NCI-H2227 treated with DMSO at 0.1 percent for 48 hours (cell line): ENCODE results near the gene SLC4A7.
"Not testable (repeated sequence)": the region's sequence is repeated elsewhere in the genome, so short reads cannot be mapped to it uniquely, and the experiment has no call there.

Source experiments
- DNase-seq: peaks from one replicate; lab custom pipeline; 2025; lab: John Stamatoyannopoulos, UW

The SLC4A7 gene

DNA sequence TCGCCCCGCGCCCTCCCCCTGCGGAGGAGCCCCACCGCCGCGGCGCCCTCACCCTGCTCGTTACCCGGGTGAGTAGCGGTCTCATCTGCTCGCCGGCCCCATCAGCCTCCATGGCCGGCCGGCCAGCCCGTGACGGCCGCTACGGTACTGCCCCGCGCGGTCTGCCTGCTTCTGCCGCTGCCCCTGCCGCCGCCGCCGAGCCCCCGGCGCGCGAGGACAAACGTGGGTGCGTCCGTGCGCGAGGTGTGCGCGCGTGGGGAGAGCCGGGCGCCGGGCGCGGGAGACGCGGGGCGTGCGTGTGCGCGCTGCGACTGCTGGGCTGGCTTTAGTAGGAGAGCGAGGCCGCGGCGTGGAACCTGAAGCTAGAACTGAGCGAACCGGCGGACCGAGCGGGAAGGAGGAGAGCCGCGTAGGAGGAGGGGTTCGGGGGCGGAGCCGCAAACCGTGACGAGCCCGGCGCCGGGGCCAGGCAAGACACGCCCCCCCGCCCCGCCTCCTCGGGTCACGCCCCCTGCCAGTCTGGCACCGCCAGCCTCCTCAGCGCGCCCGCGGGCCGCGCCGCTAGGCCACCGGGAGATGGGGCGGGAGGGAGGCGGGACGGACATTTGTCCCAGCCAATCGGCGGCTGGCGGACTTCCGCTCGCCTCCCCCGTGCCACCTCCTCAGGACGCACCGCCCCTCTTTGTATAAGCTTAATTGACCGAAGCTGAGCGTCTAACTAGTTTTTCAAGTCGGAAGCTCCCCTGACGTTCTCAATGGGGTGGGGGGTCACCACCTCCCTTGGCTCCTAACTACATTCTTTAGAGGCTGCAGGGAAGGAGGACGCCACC lies at the start of gene SLC4A7:
SLC4A7 (minus strand) TSS at position 370 of the 830 bp plus-strand sequence; CDS start at position 112, 258 bp downstream.
- DNase-seq = peak; percentile 90

DNA sequence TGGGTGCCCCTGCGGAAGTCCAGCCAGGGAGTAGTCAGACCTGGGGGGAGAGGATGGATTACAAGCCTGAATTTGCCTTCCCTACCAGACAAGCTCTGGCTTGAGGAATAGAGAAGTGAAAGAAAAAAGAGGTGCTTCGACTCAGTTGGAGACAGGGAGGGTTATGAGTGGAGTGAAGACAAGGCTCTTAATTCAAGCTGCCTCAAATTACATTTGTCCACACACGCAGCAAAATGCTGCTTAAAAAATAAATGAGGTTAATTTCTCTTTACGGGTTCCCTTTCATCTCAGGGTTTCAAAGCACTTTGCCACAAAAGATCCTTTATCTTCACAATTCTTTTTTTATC lies 49.0 kb upstream of the SLC4A7 start:
- no peak for DNase-seq

DNA sequence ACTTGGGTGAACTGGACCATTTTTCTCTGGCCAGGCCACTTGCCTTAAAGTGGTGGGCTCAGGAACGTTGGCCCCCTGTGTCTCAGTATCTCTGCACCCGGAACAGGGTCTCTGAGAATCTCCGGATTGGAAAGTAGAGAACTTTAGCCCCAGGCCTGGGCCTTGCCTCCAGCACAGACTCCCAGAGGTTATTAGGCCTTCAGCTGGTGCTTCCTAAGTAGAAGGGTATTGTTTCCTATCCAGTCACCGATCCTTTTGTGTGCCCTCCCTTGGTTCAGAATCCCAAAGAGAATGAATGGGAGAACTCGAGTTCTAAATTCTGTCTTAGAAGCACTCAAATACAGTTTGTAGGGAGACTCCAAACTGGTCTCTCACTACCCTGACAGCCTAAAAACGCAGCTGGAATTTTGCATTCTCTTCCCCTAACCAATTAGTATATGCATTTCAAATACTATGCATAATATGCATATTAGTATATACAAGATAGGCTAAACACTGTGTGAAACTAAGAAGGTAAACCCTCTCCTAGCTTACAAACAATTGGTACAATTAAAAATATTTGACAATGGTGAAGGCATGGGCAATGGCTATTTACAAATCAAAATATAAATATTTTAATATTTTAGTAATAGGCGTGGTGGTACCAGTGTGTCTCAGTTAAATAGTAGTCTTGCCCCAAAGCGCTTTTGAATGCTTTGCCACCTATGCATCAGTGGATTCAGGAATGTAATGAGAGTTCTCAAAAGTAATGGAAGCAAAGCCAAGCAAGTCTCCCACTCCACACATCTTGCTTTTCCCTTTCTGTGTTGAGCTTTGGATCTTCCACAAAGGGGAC lies 48.5 kb upstream of the SLC4A7 start:
- DNase-seq = no peak

DNA sequence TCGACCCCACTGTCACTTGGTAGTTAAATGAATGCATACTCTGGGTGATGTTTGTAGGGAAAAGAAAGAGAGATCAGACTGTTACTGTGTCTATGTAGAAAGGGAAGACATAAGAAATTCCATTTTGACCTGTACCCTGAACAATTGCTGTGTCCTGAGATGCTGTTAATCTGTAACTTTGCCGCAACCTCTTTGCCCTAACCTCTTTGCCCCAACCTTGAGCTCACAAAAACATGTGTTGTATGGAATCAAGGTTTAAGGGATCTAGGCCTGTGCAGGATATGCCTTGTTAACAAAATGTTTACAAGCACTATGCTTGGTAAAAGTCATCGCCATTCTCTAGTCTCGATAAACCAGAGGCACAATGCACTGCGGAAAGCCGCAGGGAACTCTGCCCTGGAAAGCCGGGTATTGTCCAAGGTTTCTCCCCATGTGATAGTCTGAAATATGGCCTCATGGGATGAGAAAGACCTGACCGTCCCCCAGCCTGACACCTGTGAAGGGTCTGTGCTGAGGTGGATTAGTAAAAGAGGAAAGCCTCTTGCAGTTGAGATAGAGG lies 47.1 kb upstream of the SLC4A7 start:
- DNase-seq = not testable (repeated sequence)

DNA sequence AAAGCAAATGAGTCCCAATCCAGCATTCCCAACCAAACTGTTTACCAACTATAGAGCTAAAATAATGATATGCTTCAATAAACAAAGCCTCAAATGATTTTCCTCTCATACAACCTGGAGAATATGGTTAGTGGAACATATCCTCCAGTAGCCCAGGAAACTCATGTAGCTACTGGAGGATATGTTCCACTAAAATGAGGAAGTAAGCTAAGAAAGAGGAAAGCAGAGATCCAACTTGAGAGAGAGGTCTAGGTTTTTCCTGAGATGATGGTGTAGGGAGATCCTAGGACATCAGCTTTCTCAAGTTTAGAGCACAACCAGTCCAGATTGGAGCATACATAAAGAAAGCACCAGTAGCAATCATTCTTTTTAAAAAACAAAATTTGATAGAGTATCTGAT lies 44.6 kb upstream of the SLC4A7 start:
- no peak for DNase-seq

DNA sequence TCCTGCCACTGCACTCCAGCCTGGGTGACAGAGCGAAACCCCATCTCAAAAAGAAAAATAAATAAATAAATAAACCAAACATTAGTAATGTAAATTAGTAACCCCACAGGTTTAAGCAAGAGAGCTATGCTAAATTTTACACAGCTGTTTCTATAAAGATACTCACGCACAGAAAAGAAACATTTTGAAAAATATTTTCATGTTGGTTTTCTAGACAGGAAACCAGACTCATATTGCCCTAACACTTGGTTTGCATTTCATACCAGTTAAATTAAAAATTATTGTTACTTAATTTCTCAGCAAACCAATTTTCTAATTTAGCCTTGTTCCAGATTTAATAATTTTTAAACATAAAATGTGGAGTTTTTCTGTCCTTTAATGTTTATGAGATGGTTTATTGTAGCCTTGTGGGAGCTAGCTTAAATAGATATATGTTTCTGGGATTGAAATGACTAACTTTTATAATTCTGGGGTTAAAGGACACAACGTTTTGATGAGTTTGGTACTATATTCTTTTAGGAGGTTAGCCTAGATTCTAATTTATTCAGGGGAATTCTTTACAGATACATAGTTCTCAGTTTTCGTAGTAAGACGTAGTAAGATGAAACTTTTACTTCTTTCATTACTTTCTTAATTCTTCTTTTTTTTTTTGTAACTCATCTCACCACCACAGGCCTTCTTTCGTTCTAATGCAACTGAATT lies 42.6 kb upstream of the SLC4A7 start:
- DNase-seq = no peak

DNA sequence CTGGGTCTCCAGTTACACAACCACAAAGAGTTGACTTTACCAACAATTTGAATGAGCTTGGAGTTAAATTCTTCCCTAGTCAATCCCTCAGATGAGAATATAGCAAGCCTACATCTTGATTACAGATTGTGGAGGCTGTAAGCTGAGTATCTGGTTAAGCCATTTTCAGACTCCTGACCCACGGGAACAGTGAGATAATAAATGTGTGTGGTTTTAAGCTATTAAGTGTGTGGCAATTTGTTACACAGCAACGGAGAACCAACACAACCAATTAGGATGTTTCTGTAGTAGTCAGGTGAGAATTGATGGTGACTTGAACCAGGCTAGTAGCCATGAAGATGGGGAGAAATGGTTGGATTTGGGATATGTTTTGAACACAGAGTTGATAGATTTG lies 37.7 kb upstream of the SLC4A7 start:
- no peak for DNase-seq

DNA sequence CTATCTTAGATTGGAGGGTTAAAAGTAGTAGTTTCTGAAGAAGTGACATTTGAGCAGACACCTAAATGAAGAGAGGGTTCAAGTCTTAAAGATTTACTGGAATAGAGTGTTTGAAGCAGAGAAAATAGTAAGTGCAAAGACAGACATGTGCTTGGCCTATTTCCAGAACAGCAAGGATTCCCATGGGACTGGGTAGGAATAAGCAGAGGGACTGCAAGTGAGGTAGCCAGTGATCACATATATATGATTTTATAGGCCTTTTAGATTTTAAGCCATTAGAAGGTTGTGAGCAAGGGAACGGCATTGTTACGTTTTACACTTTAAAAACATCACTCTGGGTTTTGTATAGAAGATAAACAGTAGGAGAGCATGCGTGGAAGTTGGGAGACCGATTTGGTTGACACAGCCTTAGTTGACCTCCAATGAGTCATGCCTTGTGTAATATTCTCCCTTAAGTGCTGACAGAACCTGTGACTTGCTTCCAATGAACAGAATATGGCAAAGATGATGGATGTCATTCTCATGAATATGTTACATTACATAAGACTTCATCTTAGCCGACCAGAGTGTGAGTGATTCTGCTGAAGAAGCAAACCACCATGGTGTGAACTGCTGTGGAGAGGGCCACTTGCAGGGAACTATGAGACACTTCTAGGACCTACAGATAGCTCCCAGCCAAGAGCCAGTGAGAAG lies 37.1 kb upstream of the SLC4A7 start:
- DNase-seq = no peak

DNA sequence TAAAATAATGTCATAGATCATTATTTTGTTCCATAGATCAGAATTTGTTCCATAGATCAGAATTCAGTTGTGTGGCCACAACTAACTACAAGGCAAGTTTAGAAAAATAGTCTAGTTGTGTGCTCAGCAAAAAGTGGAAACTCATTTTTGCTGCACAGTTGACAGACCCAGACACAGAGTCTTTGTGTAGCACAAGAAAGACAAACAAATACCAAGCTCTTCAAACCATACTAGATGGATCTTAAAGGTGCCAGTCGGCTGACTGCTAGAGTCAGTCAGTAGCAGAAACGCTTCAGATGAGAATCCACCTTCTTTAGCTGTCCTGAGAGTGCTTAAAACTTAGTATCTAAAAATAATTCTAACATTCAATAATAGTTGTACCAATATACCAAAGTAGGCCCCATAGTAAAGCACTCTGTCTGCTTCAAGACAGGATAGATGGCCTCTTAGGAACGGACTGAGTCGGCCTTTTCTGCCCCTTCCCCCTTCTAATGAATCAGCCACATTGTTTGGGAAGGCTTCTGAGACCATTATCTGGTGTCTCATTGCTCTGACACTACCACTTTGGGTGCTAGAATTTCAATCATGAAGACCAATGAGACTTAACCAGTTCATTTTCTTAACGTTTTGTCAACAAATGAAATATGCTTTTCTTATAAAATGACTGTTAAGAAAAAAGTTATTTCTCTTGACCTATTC lies 27.7 kb upstream of the SLC4A7 start:
- no peak for DNase-seq

DNA sequence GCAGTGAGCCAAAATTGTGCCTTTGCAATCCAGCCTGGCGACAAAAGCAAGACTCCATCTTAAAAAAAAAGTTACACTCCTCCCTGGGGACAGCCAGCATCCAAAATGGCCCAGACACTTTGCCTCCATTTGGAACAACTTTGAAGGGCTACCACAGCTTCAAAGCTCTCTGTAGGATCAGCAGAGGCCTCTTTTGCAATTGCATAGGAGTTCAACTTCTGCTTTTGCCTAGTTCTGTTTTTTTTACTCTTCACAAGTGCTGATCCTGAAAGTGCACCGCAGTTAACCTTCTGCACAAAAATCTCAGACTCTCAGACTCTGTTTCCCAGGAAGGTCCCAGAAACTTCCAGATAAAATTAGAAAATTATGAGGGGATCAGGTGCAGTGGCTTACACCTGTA lies 25.2 kb upstream of the SLC4A7 start:
- DNase-seq = no peak

DNA sequence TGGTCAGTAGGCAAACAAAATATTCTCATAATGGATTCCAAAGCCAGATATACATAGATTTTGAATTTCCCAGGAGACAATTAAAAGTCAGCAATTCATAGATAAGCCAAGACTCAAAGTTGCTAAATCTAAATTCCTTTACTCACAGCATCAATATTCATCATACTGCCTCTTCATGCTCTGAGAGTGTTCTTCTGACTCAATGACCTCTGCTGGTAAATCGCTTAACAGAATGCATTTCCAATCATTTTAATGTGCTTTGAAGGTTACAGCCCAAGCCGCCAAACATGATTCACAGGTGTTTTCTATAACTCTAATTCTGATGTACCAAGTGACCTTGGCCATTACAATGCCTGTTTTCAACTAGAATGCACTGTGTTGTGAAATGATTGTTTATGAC lies 24.2 kb upstream of the SLC4A7 start:
- no peak for DNase-seq

DNA sequence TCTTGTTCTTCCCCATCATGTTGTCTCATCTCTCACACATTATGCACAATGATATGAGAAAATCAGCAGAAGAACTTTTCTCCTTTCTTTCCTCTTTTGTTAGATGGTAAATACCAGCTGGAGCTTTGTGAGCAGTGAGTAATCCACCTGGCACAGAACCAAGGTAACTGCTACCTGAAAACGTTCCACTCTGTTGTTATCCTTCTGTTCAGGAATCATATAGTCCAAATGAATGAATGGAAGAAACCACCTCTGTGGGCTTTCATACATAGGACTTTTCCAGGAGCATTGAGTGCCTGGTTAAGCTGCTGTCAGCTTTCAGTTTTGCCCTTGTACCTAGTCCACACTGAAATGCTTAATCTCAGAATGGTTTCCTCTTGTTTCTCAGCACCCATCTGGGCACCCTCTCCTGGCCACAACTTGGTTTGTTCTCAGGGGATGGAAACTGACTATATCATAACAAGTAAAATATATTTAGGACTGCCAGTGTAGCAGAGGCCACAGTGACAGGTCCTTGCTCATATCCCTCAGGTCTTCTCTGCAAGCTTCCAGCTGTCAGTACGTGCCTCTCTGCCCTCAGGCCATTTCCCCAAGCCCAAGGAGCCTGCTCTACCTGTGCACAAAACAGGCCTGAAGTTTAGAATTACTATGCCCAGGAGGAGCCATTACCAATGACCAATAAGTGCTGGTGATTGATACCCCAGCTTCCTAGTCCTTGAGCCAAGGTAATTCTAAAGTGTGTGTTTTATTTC lies 23.5 kb upstream of the SLC4A7 start:
- DNase-seq = no peak

DNA sequence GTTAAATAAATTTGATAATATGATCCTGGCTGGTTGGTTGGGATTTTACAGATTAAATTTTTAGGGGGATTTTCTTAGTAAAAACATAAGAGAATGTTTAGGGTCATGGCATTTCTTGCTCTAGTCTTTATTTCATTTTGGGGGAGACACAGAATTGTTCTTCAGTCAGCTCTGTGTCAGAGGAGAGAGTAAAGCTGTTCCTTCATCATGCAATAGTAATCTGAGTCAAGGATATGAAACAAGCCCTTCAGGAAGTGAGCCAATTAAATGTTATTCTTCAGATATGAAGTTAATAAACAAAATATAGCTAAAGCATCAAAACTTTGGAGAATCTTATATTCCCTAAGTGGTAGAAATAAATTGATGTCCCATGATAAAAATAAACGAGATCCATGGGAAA lies 22.9 kb upstream of the SLC4A7 start:
- no peak for DNase-seq

DNA sequence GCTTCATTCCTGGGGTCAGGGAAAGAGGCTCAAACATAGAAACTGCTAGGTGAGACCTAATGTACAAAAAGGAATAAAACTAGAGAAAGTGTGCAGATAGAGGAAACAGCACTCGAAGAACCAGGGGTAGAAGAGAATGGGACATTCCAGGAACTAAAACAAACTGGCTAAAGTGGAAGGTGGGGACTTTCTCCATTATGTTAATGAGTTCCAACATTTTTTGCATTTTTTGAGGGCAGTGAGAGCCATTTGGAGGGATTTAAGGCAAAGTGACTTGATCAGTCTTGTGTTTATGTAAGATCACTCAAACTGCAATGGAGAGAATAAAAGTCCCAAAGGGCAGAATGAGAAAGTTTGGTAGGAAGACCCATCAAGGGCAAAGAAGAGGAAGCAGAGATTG lies 20.6 kb upstream of the SLC4A7 start:
- DNase-seq = no peak

DNA sequence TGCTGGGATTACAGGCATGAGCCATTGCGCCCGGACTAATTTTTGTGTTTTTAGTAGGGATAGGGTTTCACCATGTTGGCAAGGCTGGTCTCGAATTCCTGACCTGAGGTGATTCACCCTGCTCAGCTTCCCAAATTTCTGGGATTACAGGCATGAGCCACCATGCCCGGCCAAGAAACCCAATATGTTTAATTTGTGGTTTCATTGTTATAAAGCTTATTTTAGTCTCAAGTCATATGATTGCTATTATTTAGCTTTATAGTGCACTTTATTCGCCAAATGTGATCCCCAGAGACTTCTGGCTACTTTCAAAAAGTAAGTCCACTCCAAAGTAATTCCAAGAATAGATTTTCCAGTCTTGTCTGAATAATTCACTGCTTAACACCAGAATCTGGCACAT lies 19.3 kb upstream of the SLC4A7 start:
- DNase-seq = no peak

DNA sequence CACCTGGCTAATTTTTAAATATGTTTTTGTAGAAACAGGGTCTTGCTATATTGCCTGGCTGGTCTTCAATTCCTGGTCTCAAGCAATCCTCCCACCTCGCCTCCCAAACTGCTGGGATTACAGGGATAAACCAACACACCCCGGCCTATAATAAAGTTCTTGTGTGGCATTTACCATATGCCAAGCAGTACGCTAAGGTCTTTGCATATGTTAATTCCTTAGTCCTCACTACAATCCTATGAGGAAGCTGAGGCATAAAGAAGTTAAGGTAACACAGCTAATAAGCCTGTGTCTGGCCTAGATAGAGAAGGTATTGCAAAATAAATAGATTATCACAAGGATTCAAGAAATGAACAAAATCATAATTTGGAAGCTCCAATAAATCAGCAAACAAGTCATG lies 17.6 kb upstream of the SLC4A7 start:
- no peak for DNase-seq

DNA sequence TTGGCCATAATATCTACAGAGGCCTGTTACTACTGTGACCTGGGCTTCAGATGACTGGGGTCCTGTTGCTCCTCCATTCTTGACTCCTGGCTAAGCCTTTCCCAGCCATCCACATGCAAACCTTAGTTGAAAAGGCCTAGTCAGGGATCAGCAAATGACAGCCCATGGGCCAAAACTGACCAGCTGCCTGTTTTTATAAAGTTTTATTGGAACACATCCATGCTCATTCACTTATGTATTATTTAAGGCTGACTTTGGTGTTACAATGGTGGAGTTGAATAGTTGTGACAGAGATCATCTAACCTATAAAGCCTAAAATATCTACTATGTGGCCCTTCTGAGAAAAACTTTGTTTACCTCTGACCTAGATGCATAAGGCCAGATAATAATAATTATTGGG lies 16.8 kb upstream of the SLC4A7 start:
- DNase-seq = no peak

DNA sequence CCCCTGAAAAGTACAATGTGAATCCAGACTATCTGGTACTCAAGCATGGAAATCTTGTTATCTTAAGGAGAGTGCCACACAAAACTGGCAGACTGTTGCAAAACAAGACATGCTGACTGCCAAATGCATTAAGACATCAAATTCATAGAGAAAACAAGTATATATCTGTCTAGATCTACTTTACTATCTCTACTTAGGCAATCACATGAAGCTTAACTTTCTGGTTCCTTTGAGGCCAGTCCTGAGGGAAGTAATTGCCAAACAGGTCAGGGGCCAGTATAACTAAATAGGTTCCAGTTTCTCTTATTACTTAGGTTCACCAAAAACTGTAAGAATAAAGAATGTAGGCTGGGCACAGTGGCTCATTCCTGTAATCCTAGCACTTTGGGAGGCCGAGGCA lies 15.9 kb upstream of the SLC4A7 start:
- no peak for DNase-seq

DNA sequence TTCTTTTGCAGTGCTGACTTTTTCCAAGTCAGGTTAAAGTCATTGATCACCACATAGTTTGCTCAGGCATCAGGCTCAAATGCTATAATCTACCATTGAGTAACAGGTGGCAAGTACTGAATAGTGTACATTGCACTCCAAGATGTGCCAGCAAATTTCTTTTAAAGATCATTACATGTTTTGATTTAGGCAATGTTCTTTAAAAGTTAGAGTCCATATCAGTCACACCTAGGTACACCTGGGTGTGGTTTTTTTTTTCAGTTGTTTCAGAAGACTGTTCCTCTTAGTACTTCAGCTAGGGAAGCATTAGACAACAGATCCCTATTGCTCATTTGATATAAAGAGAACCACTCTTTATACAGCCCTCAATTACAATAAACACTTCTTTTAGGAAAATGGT lies 10.6 kb upstream of the SLC4A7 start:
- DNase-seq = no peak

DNA sequence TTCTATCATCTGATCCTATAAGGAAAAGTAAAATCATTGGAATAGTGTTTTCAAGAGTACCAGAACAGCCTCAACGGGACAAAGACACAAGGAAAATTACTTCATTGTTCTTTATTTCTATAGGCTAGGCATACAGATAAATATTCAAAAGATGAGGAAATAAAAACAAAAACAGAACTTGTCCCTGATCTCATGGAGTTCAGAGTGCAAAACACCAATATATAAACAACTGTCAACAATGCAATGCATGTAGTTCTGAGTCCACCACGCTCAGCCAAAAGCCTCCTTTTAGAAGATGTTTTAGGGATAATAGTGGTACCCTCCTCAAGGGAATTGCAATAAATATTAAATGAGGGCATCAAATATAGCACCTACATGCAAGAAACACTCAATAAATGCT lies 4.6 kb upstream of the SLC4A7 start:
- DNase-seq = no peak

DNA sequence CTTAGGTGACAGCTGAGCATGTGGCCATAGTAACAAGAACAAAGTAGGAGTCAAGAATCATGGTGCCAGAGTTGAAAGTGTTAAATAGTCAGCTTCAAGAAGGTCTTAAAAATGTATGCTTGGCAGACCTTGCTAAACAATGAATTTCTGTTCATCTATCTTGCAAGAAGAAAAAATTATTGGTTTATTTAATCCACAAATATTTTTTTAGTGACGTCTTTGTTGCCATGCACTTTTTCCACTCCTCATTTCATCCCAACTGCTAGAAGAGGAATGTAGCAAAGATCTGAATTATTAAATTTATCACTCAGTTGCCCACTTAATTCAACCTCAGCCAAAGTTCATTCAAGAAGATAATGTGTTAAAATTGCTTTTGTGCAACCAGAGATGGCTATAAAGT lies 3.2 kb upstream of the SLC4A7 start:
- DNase-seq = no peak
